ENCODE data around the gene FN3K. TPM values are rescaled to one million over a fixed set of nuclear protein-coding genes. Genes with fewer than 3 reads are reported as not detected.
A peak's percentile ranks its signal among the peaks of the same experiment; 100 is the strongest.

The FN3K gene
- total RNA-seq, 1 donor: 2.9 TPM

- peak; percentile 69 for DNase-seq (ENCODE audit: insufficient read length, low spot score, missing footprints)
- Histone ChIP-seq H3K9me3 (ENCODE audit: low read depth, low read length) (no peaks in the 10 kb centered on the region), H2AFZ (ENCODE audit: low read length) (no peak overlapping the region), H4K20me1 (ENCODE audit: insufficient read depth, low read length) (no peaks in the 10 kb centered on the region), H3K27ac (ENCODE audit: low read depth, low read length) (no peak overlapping the region), H3K4me3 (ENCODE audit: insufficient read depth, low read length) (no peak overlapping the region), H3K79me2 (ENCODE audit: insufficient read depth, low read length) (peaks cover 19% of the 10 kb centered on the region), H3K36me3 (ENCODE audit: insufficient read depth, low read length) (no peaks in the 10 kb centered on the region), H3K27me3 (ENCODE audit: insufficient read depth, low read length) (no peaks in the 10 kb centered on the region), H3K4me2 (ENCODE audit: insufficient read depth, low read length) (no peak overlapping the region), H3K4me1 (ENCODE audit: insufficient read depth, low read length) (no peaks in the 10 kb centered on the region)
- TF ChIP-seq CTCF (IDR thresholded peaks at IDR 0.05; ENCODE audit: extremely low read depth, low read depth, low read length): no peak
Measured at GRCh38 chr17:82797061-82797460, 61.6 kb downstream of the FN3K start.

- Histone ChIP-seq H3K4me3 (ENCODE audit: insufficient read depth, low read length) (no peak overlapping the region), H3K9me3 (ENCODE audit: low read depth, low read length) (no peaks in the 10 kb centered on the region), H3K36me3 (ENCODE audit: insufficient read depth, low read length) (no peaks in the 10 kb centered on the region), H3K27me3 (ENCODE audit: insufficient read depth, low read length) (no peaks in the 10 kb centered on the region), H3K27ac (ENCODE audit: low read depth, low read length) (no peak overlapping the region), H4K20me1 (ENCODE audit: insufficient read depth, low read length) (no peaks in the 10 kb centered on the region), H2AFZ (ENCODE audit: low read length) (no peak overlapping the region), H3K79me2 (ENCODE audit: insufficient read depth, low read length) (peaks cover 23% of the 10 kb centered on the region), H3K4me1 (ENCODE audit: insufficient read depth, low read length) (no peaks in the 10 kb centered on the region), H3K4me2 (ENCODE audit: insufficient read depth, low read length) (no peak overlapping the region)
- TF ChIP-seq CTCF (IDR thresholded peaks at IDR 0.05; ENCODE audit: extremely low read depth, low read depth, low read length): no peak
- DNase-seq (ENCODE audit: insufficient read length, low spot score, missing footprints): no peak
Measured at GRCh38 chr17:82798752-82799151, 63.3 kb downstream of the FN3K start.

GRCh38 chr17:82799591-82799990 is 64.2 kb downstream of the FN3K start:
- peaks cover 23% of the 10 kb centered on the region for H3K79me2 ChIP-seq (ENCODE audit: insufficient read depth, low read length)
- no peaks in the 10 kb centered on the region for H3K36me3 ChIP-seq (ENCODE audit: insufficient read depth, low read length)
- peak; percentile 81 for DNase-seq (ENCODE audit: insufficient read length, low spot score, missing footprints)
- no peaks in the 10 kb centered on the region for H3K4me1 ChIP-seq (ENCODE audit: insufficient read depth, low read length)
- no peaks in the 10 kb centered on the region for H3K9me3 ChIP-seq (ENCODE audit: low read depth, low read length)
- H4K20me1 ChIP-seq (ENCODE audit: insufficient read depth, low read length): no peaks in the 10 kb centered on the region
- H2AFZ ChIP-seq (ENCODE audit: low read length): no peak overlapping the region
- no peak for TF ChIP-seq CTCF (IDR thresholded peaks at IDR 0.05; ENCODE audit: extremely low read depth, low read depth, low read length)
- H3K27ac ChIP-seq (ENCODE audit: low read depth, low read length): no peak overlapping the region
- no peak overlapping the region for H3K4me3 ChIP-seq (ENCODE audit: insufficient read depth, low read length)
- H3K4me2 ChIP-seq (ENCODE audit: insufficient read depth, low read length): no peak overlapping the region
- H3K27me3 ChIP-seq (ENCODE audit: insufficient read depth, low read length): no peaks in the 10 kb centered on the region

Other genes with a start within 250 kb of the FN3K start
- gene FOXK2, start 215.9 kb upstream of the FN3K start, total RNA-seq: 26.8 and 29.3 TPM in 2 replicates
- 66.2 and 66.3 TPM in 2 replicates for gene WDR45B, start 87.2 kb upstream of the FN3K start, total RNA-seq
- gene RAB40B, start 36.9 kb upstream of the FN3K start, total RNA-seq: 8.3 and 9.1 TPM in 2 replicates
- 10.1 and 13.8 TPM in 2 replicates for gene FN3KRP, start 18.9 kb upstream of the FN3K start, total RNA-seq
- 28.0 and 29.0 TPM in 2 replicates for gene TBCD, start 16.4 kb downstream of the FN3K start, total RNA-seq
- gene ZNF750, start 104.4 kb downstream of the FN3K start, total RNA-seq: not detected in 2 replicates

Measured in osteoblast (primary cell).